ENCODE measurements around the gene UAP1. TPM values are rescaled to one million over a fixed set of nuclear protein-coding genes. Genes with fewer than 3 reads are reported as not detected.

The UAP1 gene
- total RNA-seq (2022; extraction: Qiagen RNA extraction) = 26.1 to 38.9 TPM (median 28.0 TPM) in 5 replicates

GRCh38 chr1:162561616-162562469 is at the start of gene UAP1:
UAP1 (plus strand) TSS chr1:162561722; CDS start chr1:162566069, 4,347 bp downstream.

GRCh38 chr1:162632217-162632666 is 70.7 kb downstream of the UAP1 start, which contains the start of gene DDR2:
DDR2 (plus strand) TSS chr1:162632464; CDS start chr1:162719064, 86,600 bp downstream.

Other genes starting within 250 kb of the UAP1 start
- gene SPATA46, start 184.9 kb upstream of the UAP1 start, total RNA-seq (2022; extraction: Qiagen RNA extraction) = not detected in 5 replicates
- 0.50 to 0.85 TPM (median 0.74 TPM) in 5 replicates for gene C1orf226, start 180.0 kb upstream of the UAP1 start, total RNA-seq (2022; extraction: Qiagen RNA extraction)
- gene SH2D1B, start 149.6 kb upstream of the UAP1 start, total RNA-seq (2022; extraction: Qiagen RNA extraction) = 0.06 to 0.21 TPM (median 0.08 TPM) in 5 replicates
- 16.7 to 23.3 TPM (median 19.1 TPM) in 5 replicates for gene UHMK1, start 63.9 kb upstream of the UAP1 start, total RNA-seq (2022; extraction: Qiagen RNA extraction)
- gene DDR2, start 70.7 kb downstream of the UAP1 start, total RNA-seq (2022; extraction: Qiagen RNA extraction) = 0.25 to 0.42 TPM (median 0.37 TPM) in 5 replicates
- gene HSD17B7, start 229.0 kb downstream of the UAP1 start, total RNA-seq (2022; extraction: Qiagen RNA extraction) = 8.0 to 10.9 TPM (median 9.5 TPM) in 5 replicates

Measured in A549 treated with CORT108297 at 1 μM for 4 hours (cell line).